SK-N-SH treated with all-trans-retinoic acid at 6 μM for 48 hours (cell line): ENCODE data around the gene KLHL18.

Experiments
- ATAC-seq: fragments of 200-7000 bp; cut with Tn5 transposase; 3 replicates; pipeline ENCODE4 v1.9.1; 2020; ENCODE audit warnings: mild to moderate bottlenecking, moderate library complexity
- ARNTL ChIP-seq: fragments of 450-650 bp; formaldehyde crosslinking; IDR thresholded peaks from 2 replicates; pipeline ENCODE4 v1.5.0; 2020; ENCODE audit warnings: low read depth, mild to moderate bottlenecking, moderate library complexity, borderline replicate concordance
- CSDC2 ChIP-seq: fragments of 250-450 bp; sonication (Bioruptor Pico); IDR thresholded peaks from 2 replicates; pipeline ENCODE4 v1.5.0; 2020; ENCODE audit warnings: mild to moderate bottlenecking, moderate library complexity
- ESRRG ChIP-seq: fragments of 250-450 bp; sonication (Bioruptor Pico); IDR thresholded peaks from 2 replicates; pipeline ENCODE4 v1.6.1; 2021; ENCODE audit warnings: mild to moderate bottlenecking
- GLIS3 ChIP-seq: fragments of 250-450 bp; sonication (Bioruptor Pico); IDR thresholded peaks from 2 replicates; pipeline ENCODE4 v1.5.0; 2020; ENCODE audit warnings: mild to moderate bottlenecking, moderate library complexity
- OSR1 ChIP-seq: fragments of 250-450 bp; sonication (Bioruptor Pico); IDR thresholded peaks from 2 replicates; pipeline ENCODE4 v1.8.0; 2022; ENCODE audit warnings: moderate library complexity, mild to moderate bottlenecking, inconsistent platforms
- POU6F1 ChIP-seq: fragments of 250-450 bp; sonication (Bioruptor Pico); IDR thresholded peaks from 2 replicates; pipeline ENCODE4 v1.8.0; 2021; ENCODE audit warnings: low read depth, mild to moderate bottlenecking, moderate library complexity, borderline replicate concordance
- PPARA ChIP-seq: fragments of 250-450 bp; sonication (Bioruptor Pico); IDR thresholded peaks from 2 replicates; pipeline ENCODE4 v1.5.0; 2020; ENCODE audit warnings: mild to moderate bottlenecking, borderline replicate concordance
- RARB ChIP-seq: fragments of 250-450 bp; sonication (Bioruptor Pico); IDR thresholded peaks from 2 replicates; pipeline ENCODE4 v1.8.0; 2021; ENCODE audit warnings: mild to moderate bottlenecking, moderate library complexity
- SNAI2 ChIP-seq: fragments of 250-450 bp; sonication (Bioruptor Pico); IDR thresholded peaks from 2 replicates; pipeline ENCODE4 v1.5.0; 2020; ENCODE audit warnings: mild to moderate bottlenecking, moderate library complexity
- TCF4 ChIP-seq: fragments of 250-450 bp; sonication (Bioruptor Pico); IDR thresholded peaks from 2 replicates; pipeline ENCODE4 v1.8.0; 2021; ENCODE audit warnings: mild to moderate bottlenecking, moderate library complexity, borderline replicate concordance
- TOX ChIP-seq: fragments of 250-450 bp; sonication (Bioruptor Pico); IDR thresholded peaks from 2 replicates; pipeline ENCODE4 v1.8.0; 2021; ENCODE audit warnings: mild to moderate bottlenecking, moderate library complexity, borderline replicate concordance
- TSHZ2 ChIP-seq: fragments of 250-450 bp; sonication (Bioruptor Pico); IDR thresholded peaks from 2 replicates; pipeline ENCODE4 v1.5.0; 2020; ENCODE audit warnings: mild to moderate bottlenecking, moderate library complexity
- ZC3H10 ChIP-seq: fragments of 250-450 bp; sonication (Bioruptor Pico); IDR thresholded peaks from 2 replicates; pipeline ENCODE4 v1.5.1; 2021; ENCODE audit warnings: mild to moderate bottlenecking, moderate library complexity
- ZFP3 ChIP-seq: fragments of 250-450 bp; sonication (Bioruptor Pico); IDR thresholded peaks from 2 replicates; pipeline ENCODE4 v1.5.0; 2020; ENCODE audit warnings: mild to moderate bottlenecking, moderate library complexity
- ZNF70 ChIP-seq: fragments of 450-650 bp; formaldehyde crosslinking; IDR thresholded peaks from 2 replicates; pipeline ENCODE4 v1.5.0; 2020; ENCODE audit warnings: mild to moderate bottlenecking, moderate library complexity
- ZNF8 ChIP-seq: fragments of 450-650 bp; formaldehyde crosslinking; IDR thresholded peaks from 2 replicates; pipeline ENCODE4 v1.5.0; 2020; ENCODE audit warnings: mild to moderate bottlenecking, moderate library complexity
- TF ChIP-seq, protein P1 (sequence below): fragments of 250-450 bp; sonication (Bioruptor Pico); IDR thresholded peaks from 2 replicates; pipeline ENCODE4 v1.5.1; 2020; ENCODE audit warnings: low read depth, mild to moderate bottlenecking, moderate library complexity
- TF ChIP-seq, protein P2 (sequence below): fragments of 250-450 bp; sonication (Bioruptor Pico); IDR thresholded peaks from 2 replicates; pipeline ENCODE4 v1.5.1; 2021; ENCODE audit warnings: mild to moderate bottlenecking, moderate library complexity

KLHL18 gene

GRCh38 chr3:47324278-47324865 is 41.6 kb downstream of the KLHL18 start:
- no peak for TF ChIP-seq PPARA
- TF ChIP-seq ZC3H10 (CRISPR knock-in tag): no peak
- no peak for TF ChIP-seq CSDC2 (CRISPR knock-in tag)
- no peak for TF ChIP-seq ZNF8 (CRISPR knock-in tag)
- TF ChIP-seq TCF4 (CRISPR knock-in tag): no peak
- no peak for TF ChIP-seq RARB (CRISPR knock-in tag)
- TF ChIP-seq, protein P1, sequence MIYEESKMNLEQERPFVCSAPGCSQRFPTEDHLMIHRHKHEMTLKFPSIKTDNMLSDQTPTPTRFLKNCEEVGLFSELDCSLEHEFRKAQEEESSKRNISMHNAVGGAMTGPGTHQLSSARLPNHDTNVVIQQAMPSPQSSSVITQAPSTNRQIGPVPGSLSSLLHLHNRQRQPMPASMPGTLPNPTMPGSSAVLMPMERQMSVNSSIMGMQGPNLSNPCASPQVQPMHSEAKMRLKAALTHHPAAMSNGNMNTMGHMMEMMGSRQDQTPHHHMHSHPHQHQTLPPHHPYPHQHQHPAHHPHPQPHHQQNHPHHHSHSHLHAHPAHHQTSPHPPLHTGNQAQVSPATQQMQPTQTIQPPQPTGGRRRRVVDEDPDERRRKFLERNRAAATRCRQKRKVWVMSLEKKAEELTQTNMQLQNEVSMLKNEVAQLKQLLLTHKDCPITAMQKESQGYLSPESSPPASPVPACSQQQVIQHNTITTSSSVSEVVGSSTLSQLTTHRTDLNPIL (CRISPR knock-in tag): no peak
- TF ChIP-seq GLIS3 (CRISPR knock-in tag): no peak
- TF ChIP-seq ZFP3 (CRISPR knock-in tag): no peak
- TF ChIP-seq TOX (CRISPR knock-in tag): no peak
- no peak for TF ChIP-seq OSR1
- no peak for TF ChIP-seq SNAI2
- TF ChIP-seq TSHZ2 (CRISPR knock-in tag): no peak
- TF ChIP-seq ARNTL (CRISPR knock-in tag): no peak
- no peak for TF ChIP-seq ZNF70 (CRISPR knock-in tag)
- TF ChIP-seq, protein P2, sequence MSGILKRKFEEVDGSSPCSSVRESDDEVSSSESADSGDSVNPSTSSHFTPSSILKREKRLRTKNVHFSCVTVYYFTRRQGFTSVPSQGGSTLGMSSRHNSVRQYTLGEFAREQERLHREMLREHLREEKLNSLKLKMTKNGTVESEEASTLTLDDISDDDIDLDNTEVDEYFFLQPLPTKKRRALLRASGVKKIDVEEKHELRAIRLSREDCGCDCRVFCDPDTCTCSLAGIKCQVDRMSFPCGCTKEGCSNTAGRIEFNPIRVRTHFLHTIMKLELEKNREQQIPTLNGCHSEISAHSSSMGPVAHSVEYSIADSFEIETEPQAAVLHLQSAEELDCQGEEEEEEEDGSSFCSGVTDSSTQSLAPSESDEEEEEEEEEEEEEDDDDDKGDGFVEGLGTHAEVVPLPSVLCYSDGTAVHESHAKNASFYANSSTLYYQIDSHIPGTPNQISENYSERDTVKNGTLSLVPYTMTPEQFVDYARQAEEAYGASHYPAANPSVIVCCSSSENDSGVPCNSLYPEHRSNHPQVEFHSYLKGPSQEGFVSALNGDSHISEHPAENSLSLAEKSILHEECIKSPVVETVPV (CRISPR knock-in tag): no peak
- TF ChIP-seq POU6F1 (CRISPR knock-in tag): no peak
- peak; percentile 99 for ATAC-seq

- no peak for TF ChIP-seq PPARA
- TF ChIP-seq ZFP3 (CRISPR knock-in tag): no peak
- TF ChIP-seq ARNTL (CRISPR knock-in tag): no peak
- no peak for TF ChIP-seq RARB (CRISPR knock-in tag)
- no peak for TF ChIP-seq ESRRG (CRISPR knock-in tag)
- no peak for TF ChIP-seq TCF4 (CRISPR knock-in tag)
- no peak for TF ChIP-seq POU6F1 (CRISPR knock-in tag)
- TF ChIP-seq TOX (CRISPR knock-in tag): no peak
- no peak for TF ChIP-seq CSDC2 (CRISPR knock-in tag)
- TF ChIP-seq GLIS3 (CRISPR knock-in tag): no peak
- no peak for TF ChIP-seq SNAI2
- ATAC-seq: no peak
Measured at GRCh38 chr3:47333907-47334306, 51.2 kb downstream of the KLHL18 start.

DNA sequence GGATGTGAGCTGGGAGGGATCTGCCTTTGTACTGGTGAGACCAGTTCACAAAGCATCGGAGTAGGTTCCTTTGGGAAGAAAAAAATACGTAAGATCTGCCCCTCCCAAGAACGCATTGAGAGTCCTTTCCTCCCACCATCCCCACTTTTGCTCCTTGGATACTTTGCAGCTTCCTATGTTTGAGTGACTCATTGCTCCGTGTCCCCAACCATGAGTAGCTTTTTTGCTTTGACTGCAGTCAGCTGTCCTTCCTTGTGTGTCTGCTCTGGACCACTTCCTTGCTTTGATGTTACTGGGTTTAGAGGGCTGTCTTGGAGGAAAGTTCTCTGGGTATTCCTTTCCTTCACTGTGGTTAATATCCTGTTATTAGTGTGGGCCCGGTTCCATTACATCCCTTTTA is 54.9 kb downstream of the KLHL18 start:
- no peak for TF ChIP-seq ARNTL (CRISPR knock-in tag)
- TF ChIP-seq TSHZ2 (CRISPR knock-in tag): no peak
- no peak for TF ChIP-seq ZFP3 (CRISPR knock-in tag)
- no peak for ATAC-seq
